Fibroblast of the conjunctiva (primary cell): ENCODE data around the gene ZNF664.

Experiments used
- DNase-seq: peaks from one replicate; pipeline ENCODE4 v3.0.0-alpha.2; 2010; ENCODE audit warnings: low read depth

ZNF664 gene

GRCh38 chr12:123972457-123973401, at the start of gene ZNF664, which contains the start of gene CCDC92:
ZNF664 (plus strand) TSS chr12:123973215; CDS start chr12:124012145, 38,930 bp downstream.
CCDC92 (minus strand) TSS chr12:123972831; CDS start chr12:123944305, 28,526 bp downstream.
- peak; percentile 83 for DNase-seq

GRCh38 chr12:123923927-123924326, 49.1 kb upstream of the ZNF664 start:
- no peak for DNase-seq

DNA sequence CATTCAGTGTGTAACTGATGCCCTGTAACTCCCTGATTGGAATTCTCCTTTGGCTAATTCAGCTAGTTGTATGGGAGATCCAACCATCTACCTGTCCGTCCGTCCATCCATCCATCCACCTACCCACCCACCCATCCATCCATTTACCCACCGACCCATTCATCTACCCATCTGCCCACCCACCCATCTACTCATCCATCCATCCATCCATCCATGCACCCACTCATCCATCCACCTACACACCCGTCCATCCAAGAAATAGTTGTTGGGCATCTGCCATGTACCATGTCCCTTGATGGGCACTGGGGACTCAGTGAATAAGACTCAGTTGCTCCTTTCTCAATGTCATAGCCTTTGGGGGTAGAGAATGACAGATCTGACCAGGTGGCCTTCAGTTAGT, 48.5 kb upstream of the ZNF664 start:
- no peak for DNase-seq

- DNase-seq: no peak
These were observed 44.6 kb upstream of the ZNF664 start for GRCh38 chr12:123928274-123928865.

DNA sequence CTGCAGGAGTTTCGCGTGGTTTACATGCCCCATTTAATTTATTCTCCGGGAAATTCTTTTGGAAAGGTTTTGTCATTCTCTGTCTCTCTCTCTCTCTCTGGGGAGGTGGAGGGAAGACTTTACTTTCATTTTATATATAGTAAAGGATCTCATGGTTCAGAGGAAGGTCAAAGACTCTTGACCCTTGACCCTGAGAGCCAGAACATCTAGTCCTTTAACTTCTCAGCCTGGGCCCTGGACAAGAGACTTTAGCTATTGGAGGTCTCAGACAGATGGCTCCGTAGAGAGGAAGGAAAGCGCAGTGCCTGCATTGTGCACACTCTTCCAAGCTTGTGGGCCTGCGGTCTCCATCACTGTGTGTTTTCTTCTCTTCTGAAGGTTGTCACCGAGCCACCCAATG, 44.1 kb upstream of the ZNF664 start:
- no peak for DNase-seq

DNA sequence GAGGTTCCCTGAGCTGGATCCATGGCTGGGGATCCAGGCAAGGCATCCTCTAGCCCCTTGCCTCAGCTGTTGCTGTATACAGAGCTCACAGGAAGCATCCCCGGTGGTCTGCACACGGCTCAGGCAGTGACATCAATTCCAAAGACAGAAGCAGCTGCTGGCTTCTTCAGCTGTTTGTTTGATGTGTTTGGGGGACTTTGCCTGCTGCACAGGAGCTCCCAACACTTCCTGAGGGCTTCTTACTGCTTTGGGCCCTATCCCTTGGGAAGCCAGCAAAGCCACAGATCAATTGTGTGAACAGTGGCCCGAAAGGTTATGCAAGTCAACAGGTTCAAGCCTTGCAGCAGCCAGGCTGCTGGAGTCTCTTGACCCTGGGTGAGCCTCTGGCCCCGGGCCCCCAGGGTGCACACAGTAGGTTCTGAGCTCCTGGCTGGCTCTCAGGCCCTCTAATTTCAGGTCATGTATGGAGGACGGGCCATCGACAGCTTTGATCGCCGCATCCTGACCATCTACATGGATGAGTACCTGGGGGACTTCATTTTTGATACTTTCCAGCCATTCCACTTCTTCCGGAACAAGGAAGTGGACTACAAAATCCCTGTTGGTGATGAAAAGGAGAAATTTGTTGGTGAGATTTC, 43.0 kb upstream of the ZNF664 start:
- no peak for DNase-seq

- DNase-seq: no peak
These were observed 41.2 kb upstream of the ZNF664 start for GRCh38 chr12:123931686-123932321.

DNA sequence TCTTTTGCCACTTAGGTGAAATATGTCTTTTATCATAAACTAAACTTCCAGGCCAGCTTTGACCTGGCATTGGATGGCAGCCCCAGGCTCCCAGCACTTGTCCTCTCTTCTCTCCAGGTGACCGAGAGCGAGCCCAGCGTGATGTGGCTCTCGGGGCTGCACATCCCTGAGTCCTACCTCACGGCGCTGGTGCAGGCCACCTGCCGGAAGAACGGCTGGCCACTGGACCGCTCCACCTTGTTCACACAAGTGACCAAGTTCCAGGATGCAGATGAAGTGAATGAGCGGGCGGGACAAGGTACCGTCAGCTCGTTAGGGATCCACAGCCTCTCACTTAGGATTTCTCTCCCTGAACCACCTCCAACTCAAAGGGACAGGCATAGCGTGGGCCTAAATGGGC, 39.8 kb upstream of the ZNF664 start:
- DNase-seq: no peak

DNA sequence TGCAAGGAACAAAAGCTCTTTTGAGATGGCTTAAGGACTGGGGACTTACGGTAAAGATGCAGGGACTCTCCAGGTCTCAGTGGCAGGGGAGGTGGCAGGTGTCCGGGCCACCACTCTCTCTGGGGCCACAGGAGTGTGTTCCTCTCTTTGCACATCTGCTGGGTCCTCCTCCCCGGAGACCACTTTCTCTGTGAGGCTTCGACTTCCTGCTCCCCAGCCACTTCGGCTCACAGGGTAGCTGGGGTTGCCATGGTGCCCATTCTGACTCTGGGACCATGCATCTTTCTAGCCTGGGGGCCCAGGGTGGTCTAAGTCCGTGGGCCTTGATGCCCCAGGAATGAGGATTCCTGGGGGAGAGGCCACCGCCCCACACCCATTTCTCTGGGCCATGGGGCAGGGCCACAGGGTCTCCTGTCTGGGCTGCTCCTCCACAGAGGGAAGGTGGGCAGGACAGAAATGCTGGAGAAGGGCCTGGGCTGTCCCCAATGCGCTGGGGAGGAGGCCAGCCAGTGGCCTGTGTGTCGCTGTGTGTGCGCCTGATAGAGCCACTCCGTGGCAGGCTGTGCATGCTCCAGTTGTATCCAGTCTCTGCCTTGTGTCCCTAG, 38.9 kb upstream of the ZNF664 start:
- no peak for DNase-seq

DNA sequence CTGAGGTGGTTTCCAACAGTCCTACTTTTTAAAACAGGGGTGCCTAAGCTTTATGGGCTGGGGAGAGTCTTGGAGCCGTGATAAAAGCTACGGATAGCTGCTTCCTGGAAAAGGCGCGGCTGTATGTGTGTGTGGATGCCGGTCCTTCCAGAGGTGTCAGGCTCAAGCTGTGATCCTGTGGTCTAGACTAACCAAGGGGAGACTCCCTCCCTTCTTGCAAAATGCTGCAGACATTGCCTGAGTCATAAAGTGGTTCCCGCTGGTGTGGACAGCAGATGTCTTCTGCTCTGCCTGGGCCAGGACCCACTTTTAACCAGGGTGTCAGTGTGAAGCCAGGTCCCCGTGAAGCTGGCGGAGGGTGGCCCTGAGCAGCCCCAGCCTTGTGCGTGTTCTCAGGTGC, 38.2 kb upstream of the ZNF664 start:
- DNase-seq: no peak

DNA sequence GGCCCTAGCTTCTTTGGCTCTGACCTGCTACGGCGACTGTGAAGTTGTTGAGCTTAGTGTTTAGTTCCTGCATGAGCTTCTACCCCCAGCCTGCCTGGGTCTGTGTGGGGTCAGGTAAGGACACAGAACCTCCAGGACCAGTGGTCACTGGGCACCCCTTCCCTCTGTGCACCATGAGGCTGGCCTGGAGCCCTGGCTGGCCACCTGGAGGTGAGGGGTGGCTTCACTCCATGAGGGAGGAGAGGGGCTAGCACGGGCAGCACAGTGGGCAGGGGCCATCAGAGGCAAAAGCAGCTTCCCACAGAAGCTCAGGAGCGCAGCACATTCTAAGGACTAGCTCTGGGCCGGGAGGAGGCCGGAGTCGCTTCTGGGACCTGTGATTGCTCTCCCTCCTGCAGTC, 37.1 kb upstream of the ZNF664 start:
- DNase-seq: no peak

- DNase-seq: no peak
These were observed 36.5 kb upstream of the ZNF664 start for GRCh38 chr12:123936471-123936870.

DNA sequence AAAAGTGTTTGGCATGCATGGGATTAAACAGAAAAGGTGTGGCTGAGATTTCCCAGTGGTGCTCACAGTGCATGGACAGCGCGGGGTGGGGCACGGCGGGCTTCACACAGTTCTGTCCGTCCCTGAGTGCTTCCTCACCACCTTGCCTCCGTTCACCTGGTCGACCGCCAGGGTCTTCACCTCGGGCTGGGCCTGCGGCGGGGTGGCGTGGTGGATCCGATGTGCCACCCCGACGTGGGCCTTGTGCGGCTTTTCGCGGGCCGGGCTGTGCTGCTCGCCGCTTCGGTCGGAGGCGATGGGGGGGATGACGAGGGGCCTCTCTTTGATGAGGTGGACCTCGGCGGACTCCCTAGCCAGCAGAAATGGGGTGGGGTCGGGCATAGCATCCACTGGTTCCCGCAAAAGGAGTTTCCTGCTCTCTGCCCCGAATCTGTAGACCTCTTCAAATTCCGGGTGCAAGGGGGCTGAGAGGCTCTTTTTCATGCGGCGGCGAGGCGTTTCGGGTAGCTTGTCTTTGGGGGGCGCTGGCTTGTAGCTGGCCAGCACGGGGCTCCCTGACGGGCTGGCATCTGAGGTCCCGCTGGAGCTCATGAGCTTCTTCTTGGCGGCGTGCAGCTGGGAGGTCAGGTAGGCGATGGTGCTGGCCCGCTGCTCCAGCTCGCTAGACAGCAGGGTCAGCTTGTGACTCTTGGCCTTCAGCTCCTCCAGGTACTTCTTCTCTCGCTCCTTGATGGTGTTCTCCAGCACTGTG, 35.9 kb upstream of the ZNF664 start:
- DNase-seq: no peak

- no peak for DNase-seq
These were observed 35.1 kb upstream of the ZNF664 start for GRCh38 chr12:123937707-123938591.

- no peak for DNase-seq
These were observed 34.1 kb upstream of the ZNF664 start for GRCh38 chr12:123938679-123939480.

- no peak for DNase-seq
These were observed 33.0 kb upstream of the ZNF664 start for GRCh38 chr12:123939716-123940626.

- DNase-seq: no peak
These were observed 32.4 kb upstream of the ZNF664 start for GRCh38 chr12:123940627-123940966.

- DNase-seq: no peak
These were observed 32.0 kb upstream of the ZNF664 start for GRCh38 chr12:123941000-123941399.
